GM06990 (cell line): Measurements from ENCODE around the gene SEMA3F.

Experiments
- DNase-seq: peaks from one replicate; pipeline ENCODE4 v3.0.0-alpha.2; 2011; ENCODE audit not compliant: insufficient read length; ENCODE audit errors: extremely low read depth
- H3K27me3 ChIP-seq: replicated peaks from 2 replicates; pipeline ENCODE4 v1.6.0; 2011; ENCODE audit warnings: low read length; ENCODE audit not compliant: control insufficient read depth, insufficient read depth
- H3K36me3 ChIP-seq: 2 replicates; pipeline ENCODE4 v1.5.1; 2011; ENCODE audit warnings: low read length; ENCODE audit not compliant: control insufficient read depth, insufficient read depth
- H3K4me3 ChIP-seq: replicated peaks from 2 replicates; pipeline ENCODE4 v1.5.1; 2011; ENCODE audit warnings: low read depth, mild to moderate bottlenecking, control low read depth, low read length
- CTCF ChIP-seq: IDR thresholded peaks from 2 replicates; pipeline ENCODE4 v1.5.1; 2011; ENCODE audit warnings: low read length, control low read depth, mild to moderate bottlenecking, inconsistent platforms; ENCODE audit not compliant: insufficient read depth, poor library complexity, severe bottlenecking

Gene SEMA3F

GRCh38 chr3:50189989-50190388, 34.9 kb downstream of the SEMA3F start:
- no peak for DNase-seq
- H3K4me3 ChIP-seq = no peak overlapping the region
- no peaks in the 10 kb centered on the region; the same call in 1 of the 2 replicates for H3K27me3 ChIP-seq
- no peaks in the 10 kb centered on the region for H3K36me3 ChIP-seq
- TF ChIP-seq CTCF = no peak

- no peak within 1 kb of the TSS for H3K4me3 ChIP-seq
- DNase-seq = no peak
- TF ChIP-seq CTCF = no peak
These were observed 36.0 kb downstream of the SEMA3F start, which contains the start of gene GNAT1 for GRCh38 chr3:50190936-50191660. TSS of gene GNAT1 (plus strand) at chr3:50191610. CDS start at chr3:50191726, 116 bp downstream.

GRCh38 chr3:50192124-50192523, 37.0 kb downstream of the SEMA3F start:
- DNase-seq = no peak
- no peak for TF ChIP-seq CTCF
- Histone ChIP-seq H3K27me3 (no peaks in the 10 kb centered on the region; the same call in 1 of the 2 replicates), H3K36me3 (no peaks in the 10 kb centered on the region), H3K4me3 (no peak overlapping the region)

More at GRCh38 chr3:50190936-50191660, 36.0 kb downstream of the SEMA3F start, which contains the start of gene GNAT1:
- no peaks in the 10 kb centered on the region; the same call in 1 of the 2 replicates for H3K27me3 ChIP-seq
- H3K36me3 ChIP-seq = no peaks in the 10 kb centered on the region

GRCh38 chr3:50192689-50193141, 37.6 kb downstream of the SEMA3F start:
- DNase-seq = peak; percentile 60
- Histone ChIP-seq H3K4me3 (no peak overlapping the region), H3K27me3 (no peaks in the 10 kb centered on the region; the same call in 1 of the 2 replicates), H3K36me3 (no peaks in the 10 kb centered on the region)
- peak; percentile 93 for TF ChIP-seq CTCF

- no peak for TF ChIP-seq CTCF
- Histone ChIP-seq H3K36me3 (no peaks in the 10 kb centered on the region), H3K4me3 (no peak overlapping the region), H3K27me3 (no peaks in the 10 kb centered on the region; the same call in 1 of the 2 replicates)
- no peak for DNase-seq
These were observed 38.2 kb downstream of the SEMA3F start for GRCh38 chr3:50193286-50193685.
